ENCODE measurements around the gene KCNJ6.

The KCNJ6 gene

GRCh38 chr21:37639756-37640155, 276.5 kb downstream of the KCNJ6 start:
- no peak overlapping the region for H3K4me3 ChIP-seq (ENCODE audit: low read length)
- H3K27ac ChIP-seq (ENCODE audit: low read depth, low read length) = no peak overlapping the region
- H3K9me3 ChIP-seq (ENCODE audit: insufficient read depth, low read depth, low read length) = no peaks in the 10 kb centered on the region
- H3K27me3 ChIP-seq (ENCODE audit: insufficient read depth, low read length) = no peaks in the 10 kb centered on the region
- H3K36me3 ChIP-seq (ENCODE audit: insufficient read depth, low read length) = no peaks in the 10 kb centered on the region
- H3K4me1 ChIP-seq (ENCODE audit: insufficient read depth, low read length) = peaks cover 8% of the 10 kb centered on the region; the same call in 1 of the 2 replicates
- 90% methylated on average over 2 of the region's 2 CpGs for WGBS
- no peak overlapping the region for H3K9ac ChIP-seq (ENCODE audit: low read depth, low read length)

GRCh38 chr21:37636152-37636860, 280.0 kb downstream of the KCNJ6 start:
- Histone ChIP-seq H3K4me3 (ENCODE audit: low read length) (no peak overlapping the region), H3K27ac (ENCODE audit: low read depth, low read length) (no peak overlapping the region), H3K27me3 (ENCODE audit: insufficient read depth, low read length) (no peaks in the 10 kb centered on the region), H3K36me3 (ENCODE audit: insufficient read depth, low read length) (no peaks in the 10 kb centered on the region), H3K9ac (ENCODE audit: low read depth, low read length) (no peak overlapping the region), H3K9me3 (ENCODE audit: insufficient read depth, low read depth, low read length) (peaks cover 16% of the 10 kb centered on the region; the same call in 1 of the 2 replicates), H3K4me1 (ENCODE audit: insufficient read depth, low read length) (peaks cover 14% of the 10 kb centered on the region)
- 93% methylated on average over 8 of the region's 8 CpGs for WGBS

GRCh38 chr21:37631319-37632117, 284.7 kb downstream of the KCNJ6 start:
- peaks cover 22% of the 10 kb centered on the region; the same call in 1 of the 2 replicates for H3K9me3 ChIP-seq (ENCODE audit: insufficient read depth, low read depth, low read length)
- peak overlapping the region; percentile 58 for H3K9ac ChIP-seq (ENCODE audit: low read depth, low read length)
- H3K4me1 ChIP-seq (ENCODE audit: insufficient read depth, low read length) = peaks cover 22% of the 10 kb centered on the region
- no peaks in the 10 kb centered on the region for H3K36me3 ChIP-seq (ENCODE audit: insufficient read depth, low read length)
- no peaks in the 10 kb centered on the region for H3K27me3 ChIP-seq (ENCODE audit: insufficient read depth, low read length)
- peak overlapping the region; percentile 28 for H3K4me3 ChIP-seq (ENCODE audit: low read length)
- 37% methylated on average over 12 of the region's 12 CpGs for WGBS
- peak overlapping the region; percentile 93 for H3K27ac ChIP-seq (ENCODE audit: low read depth, low read length)

GRCh38 chr21:37630872-37631271, 285.4 kb downstream of the KCNJ6 start:
- no peak overlapping the region for H3K4me3 ChIP-seq (ENCODE audit: low read length)
- H3K36me3 ChIP-seq (ENCODE audit: insufficient read depth, low read length) = no peaks in the 10 kb centered on the region
- H3K4me1 ChIP-seq (ENCODE audit: insufficient read depth, low read length) = peaks cover 22% of the 10 kb centered on the region
- no peak overlapping the region; the same call in 1 of the 2 replicates for H3K9ac ChIP-seq (ENCODE audit: low read depth, low read length)
- H3K27me3 ChIP-seq (ENCODE audit: insufficient read depth, low read length) = no peaks in the 10 kb centered on the region
- peaks cover 22% of the 10 kb centered on the region; the same call in 1 of the 2 replicates for H3K9me3 ChIP-seq (ENCODE audit: insufficient read depth, low read depth, low read length)
- H3K27ac ChIP-seq (ENCODE audit: low read depth, low read length) = peak overlapping the region; percentile 93; the same call in 1 of the 2 replicates
- WGBS = 92% methylated on average over 2 of the region's 2 CpGs

GRCh38 chr21:37628362-37628761, 287.9 kb downstream of the KCNJ6 start:
- Histone ChIP-seq H3K4me1 (ENCODE audit: insufficient read depth, low read length) (peaks cover 22% of the 10 kb centered on the region), H3K9me3 (ENCODE audit: insufficient read depth, low read depth, low read length) (peaks cover 14% of the 10 kb centered on the region; the same call in 1 of the 2 replicates), H3K27ac (ENCODE audit: low read depth, low read length) (no peak overlapping the region), H3K36me3 (ENCODE audit: insufficient read depth, low read length) (no peaks in the 10 kb centered on the region), H3K4me3 (ENCODE audit: low read length) (no peak overlapping the region), H3K27me3 (ENCODE audit: insufficient read depth, low read length) (no peaks in the 10 kb centered on the region), H3K9ac (ENCODE audit: low read depth, low read length) (no peak overlapping the region)
- WGBS = 94% methylated on average over 2 of the region's 3 CpGs

GRCh38 chr21:37627561-37627960, 288.7 kb downstream of the KCNJ6 start:
- Histone ChIP-seq H3K9me3 (ENCODE audit: insufficient read depth, low read depth, low read length) (peaks cover 6% of the 10 kb centered on the region; the same call in 1 of the 2 replicates), H3K27ac (ENCODE audit: low read depth, low read length) (no peak overlapping the region), H3K4me3 (ENCODE audit: low read length) (no peak overlapping the region), H3K36me3 (ENCODE audit: insufficient read depth, low read length) (no peaks in the 10 kb centered on the region), H3K27me3 (ENCODE audit: insufficient read depth, low read length) (no peaks in the 10 kb centered on the region), H3K4me1 (ENCODE audit: insufficient read depth, low read length) (peaks cover 20% of the 10 kb centered on the region), H3K9ac (ENCODE audit: low read depth, low read length) (no peak overlapping the region)
- WGBS = 94% methylated on average over 2 of the region's 2 CpGs

GRCh38 chr21:37627074-37627473, 289.2 kb downstream of the KCNJ6 start:
- H3K9me3 ChIP-seq (ENCODE audit: insufficient read depth, low read depth, low read length) = peaks cover 6% of the 10 kb centered on the region; the same call in 1 of the 2 replicates
- no peaks in the 10 kb centered on the region for H3K27me3 ChIP-seq (ENCODE audit: insufficient read depth, low read length)
- H3K4me3 ChIP-seq (ENCODE audit: low read length) = no peak overlapping the region
- H3K9ac ChIP-seq (ENCODE audit: low read depth, low read length) = no peak overlapping the region
- H3K27ac ChIP-seq (ENCODE audit: low read depth, low read length) = no peak overlapping the region
- WGBS = 85% methylated on average over 4 of the region's 4 CpGs
- no peaks in the 10 kb centered on the region for H3K36me3 ChIP-seq (ENCODE audit: insufficient read depth, low read length)
- H3K4me1 ChIP-seq (ENCODE audit: insufficient read depth, low read length) = peaks cover 16% of the 10 kb centered on the region

- H3K4me3 ChIP-seq (ENCODE audit: low read length) = no peak overlapping the region
- no peak overlapping the region for H3K9ac ChIP-seq (ENCODE audit: low read depth, low read length)
- H3K9me3 ChIP-seq (ENCODE audit: insufficient read depth, low read depth, low read length) = peaks cover 6% of the 10 kb centered on the region; the same call in 1 of the 2 replicates
- H3K27ac ChIP-seq (ENCODE audit: low read depth, low read length) = no peak overlapping the region
- no peaks in the 10 kb centered on the region for H3K27me3 ChIP-seq (ENCODE audit: insufficient read depth, low read length)
- H3K36me3 ChIP-seq (ENCODE audit: insufficient read depth, low read length) = no peaks in the 10 kb centered on the region
- WGBS = 80% methylated on average over 6 of the region's 6 CpGs
- H3K4me1 ChIP-seq (ENCODE audit: insufficient read depth, low read length) = peaks cover 9% of the 10 kb centered on the region
Measured at GRCh38 chr21:37626320-37626719, 289.9 kb downstream of the KCNJ6 start.

- H3K36me3 ChIP-seq (ENCODE audit: insufficient read depth, low read length) = no peaks in the 10 kb centered on the region
- 84% methylated on average over 3 of the region's 3 CpGs for WGBS
- H3K4me1 ChIP-seq (ENCODE audit: insufficient read depth, low read length) = no peaks in the 10 kb centered on the region; the same call in 1 of the 2 replicates
- no peak overlapping the region for H3K9ac ChIP-seq (ENCODE audit: low read depth, low read length)
- peaks cover 5% of the 10 kb centered on the region; the same call in 1 of the 2 replicates for H3K9me3 ChIP-seq (ENCODE audit: insufficient read depth, low read depth, low read length)
- H3K27me3 ChIP-seq (ENCODE audit: insufficient read depth, low read length) = no peaks in the 10 kb centered on the region
- no peak overlapping the region for H3K27ac ChIP-seq (ENCODE audit: low read depth, low read length)
- H3K4me3 ChIP-seq (ENCODE audit: low read length) = no peak overlapping the region
Measured at GRCh38 chr21:37623689-37624088, 292.6 kb downstream of the KCNJ6 start.

- H3K9ac ChIP-seq (ENCODE audit: low read depth, low read length) = no peak overlapping the region
- 96% methylated on average over 3 of the region's 3 CpGs for WGBS
Measured at GRCh38 chr21:37623183-37623582, 293.1 kb downstream of the KCNJ6 start.

GRCh38 chr21:37622755-37623154, 293.5 kb downstream of the KCNJ6 start:
- Histone ChIP-seq H3K4me3 (ENCODE audit: low read length) (no peak overlapping the region), H3K4me1 (ENCODE audit: insufficient read depth, low read length) (no peaks in the 10 kb centered on the region; the same call in 1 of the 2 replicates), H3K9ac (ENCODE audit: low read depth, low read length) (no peak overlapping the region), H3K27me3 (ENCODE audit: insufficient read depth, low read length) (no peaks in the 10 kb centered on the region), H3K36me3 (ENCODE audit: insufficient read depth, low read length) (no peaks in the 10 kb centered on the region), H3K9me3 (ENCODE audit: insufficient read depth, low read depth, low read length) (no peaks in the 10 kb centered on the region), H3K27ac (ENCODE audit: low read depth, low read length) (no peak overlapping the region)
- 94% methylated on average over 8 of the region's 8 CpGs for WGBS

More at GRCh38 chr21:37623183-37623582, 293.1 kb downstream of the KCNJ6 start:
- peaks cover under 1% of the 10 kb centered on the region; the same call in 1 of the 2 replicates for H3K9me3 ChIP-seq (ENCODE audit: insufficient read depth, low read depth, low read length)
- no peaks in the 10 kb centered on the region for H3K36me3 ChIP-seq (ENCODE audit: insufficient read depth, low read length)
- no peaks in the 10 kb centered on the region; the same call in 1 of the 2 replicates for H3K4me1 ChIP-seq (ENCODE audit: insufficient read depth, low read length)
- H3K27me3 ChIP-seq (ENCODE audit: insufficient read depth, low read length) = no peaks in the 10 kb centered on the region
- no peak overlapping the region for H3K27ac ChIP-seq (ENCODE audit: low read depth, low read length)
- no peak overlapping the region for H3K4me3 ChIP-seq (ENCODE audit: low read length)
